Mononuclear cell (primary cell): ENCODE data around the gene PSMC3IP. TPM values are rescaled to one million over a fixed set of nuclear protein-coding genes. Genes with fewer than 3 reads are reported as not detected.

Source experiments
- H3K27me3 ChIP-seq: 2 replicates; pipeline ENCODE4 v1.6.0; 2011; ENCODE audit warnings: low read length, control low read depth; ENCODE audit not compliant: insufficient read depth
- H3K4me1 ChIP-seq: 2 replicates; pipeline ENCODE4 v1.5.1; 2011; ENCODE audit warnings: mild to moderate bottlenecking, low read length, control low read depth; ENCODE audit not compliant: insufficient read depth
- H3K4me3 ChIP-seq: 2 replicates; pipeline ENCODE4 v1.5.1; 2011; ENCODE audit warnings: mild to moderate bottlenecking, low read length, moderate library complexity
- H3K9me3 ChIP-seq: 2 replicates; pipeline ENCODE4 v1.5.1; 2011; ENCODE audit warnings: low read depth, mild to moderate bottlenecking, control low read depth, low read length
- total RNA-seq: library from RNA; depleted of rRNA; stranded (reverse); fragments of >200 nt; gene quantifications from one replicate; pipeline ENCODE4 v1.2.3, GENCODE V29; 2012

The PSMC3IP gene
- total RNA-seq, 1 donor = 1.4 TPM

GRCh38 chr17:42603318-42603717 lies 25.8 kb upstream of the PSMC3IP start:
- Histone ChIP-seq H3K4me3 (no peak overlapping the region), H3K4me1 (peaks cover 42% of the 10 kb centered on the region), H3K9me3 (no peaks in the 10 kb centered on the region), H3K27me3 (no peaks in the 10 kb centered on the region)

- Histone ChIP-seq H3K4me3 (no peak overlapping the region), H3K4me1 (peaks cover 7% of the 10 kb centered on the region), H3K27me3 (no peaks in the 10 kb centered on the region), H3K9me3 (no peaks in the 10 kb centered on the region)
Observed at GRCh38 chr17:42598905-42599304, 21.4 kb upstream of the PSMC3IP start.

GRCh38 chr17:42596386-42596785 lies 18.9 kb upstream of the PSMC3IP start:
- Histone ChIP-seq H3K4me3 (no peak overlapping the region), H3K9me3 (no peaks in the 10 kb centered on the region), H3K4me1 (peaks cover 7% of the 10 kb centered on the region), H3K27me3 (no peaks in the 10 kb centered on the region)

GRCh38 chr17:42591411-42591810 lies 13.9 kb upstream of the PSMC3IP start:
- Histone ChIP-seq H3K4me1 (no peaks in the 10 kb centered on the region), H3K4me3 (no peak overlapping the region), H3K9me3 (no peaks in the 10 kb centered on the region), H3K27me3 (no peaks in the 10 kb centered on the region)

GRCh38 chr17:42590886-42591285 lies 13.4 kb upstream of the PSMC3IP start:
- Histone ChIP-seq H3K4me3 (no peak overlapping the region), H3K9me3 (no peaks in the 10 kb centered on the region), H3K4me1 (peaks cover 2% of the 10 kb centered on the region), H3K27me3 (no peaks in the 10 kb centered on the region)

GRCh38 chr17:42586514-42587230 lies 9.1 kb upstream of the PSMC3IP start:
- Histone ChIP-seq H3K27me3 (no peaks in the 10 kb centered on the region), H3K4me1 (peaks cover 14% of the 10 kb centered on the region), H3K4me3 (no peak overlapping the region), H3K9me3 (no peaks in the 10 kb centered on the region)

- Histone ChIP-seq H3K27me3 (no peaks in the 10 kb centered on the region), H3K4me1 (peaks cover 14% of the 10 kb centered on the region), H3K4me3 (no peak overlapping the region), H3K9me3 (no peaks in the 10 kb centered on the region)
Observed at GRCh38 chr17:42585353-42585752, 7.8 kb upstream of the PSMC3IP start.

- Histone ChIP-seq H3K4me3 (no peak overlapping the region), H3K4me1 (peaks cover 14% of the 10 kb centered on the region), H3K9me3 (no peaks in the 10 kb centered on the region), H3K27me3 (no peaks in the 10 kb centered on the region)
Observed at GRCh38 chr17:42584880-42585279, 7.4 kb upstream of the PSMC3IP start.

GRCh38 chr17:42581744-42582270 lies 4.3 kb upstream of the PSMC3IP start:
- H3K4me3 ChIP-seq = no peak overlapping the region
- no peaks in the 10 kb centered on the region for H3K27me3 ChIP-seq
- H3K9me3 ChIP-seq = no peaks in the 10 kb centered on the region
- peaks cover 34% of the 10 kb centered on the region for H3K4me1 ChIP-seq

- H3K9me3 ChIP-seq = no peaks in the 10 kb centered on the region
- no peak overlapping the region for H3K4me3 ChIP-seq
- H3K4me1 ChIP-seq = peaks cover 26% of the 10 kb centered on the region
- H3K27me3 ChIP-seq = no peaks in the 10 kb centered on the region
Observed at GRCh38 chr17:42579794-42580551, 2.4 kb upstream of the PSMC3IP start.

GRCh38 chr17:42578282-42578869 lies 847 bp upstream of the PSMC3IP start:
- Histone ChIP-seq H3K9me3 (no peaks in the 10 kb centered on the region), H3K4me1 (peaks cover 24% of the 10 kb centered on the region), H3K27me3 (no peaks in the 10 kb centered on the region), H3K4me3 (peak overlapping the region; percentile 52)

- Histone ChIP-seq H3K4me3 (peak overlapping the region; percentile 52), H3K4me1 (peaks cover 27% of the 10 kb centered on the region), H3K9me3 (no peaks in the 10 kb centered on the region), H3K27me3 (no peaks in the 10 kb centered on the region)
Observed at GRCh38 chr17:42577140-42577531, 393 bp downstream of the PSMC3IP start.

GRCh38 chr17:42574463-42574862 lies 3.1 kb downstream of the PSMC3IP start:
- Histone ChIP-seq H3K27me3 (no peaks in the 10 kb centered on the region), H3K4me3 (no peak overlapping the region), H3K9me3 (no peaks in the 10 kb centered on the region), H3K4me1 (peaks cover 30% of the 10 kb centered on the region)

GRCh38 chr17:42573095-42573494 lies 4.4 kb downstream of the PSMC3IP start:
- H3K4me1 ChIP-seq = peaks cover 34% of the 10 kb centered on the region
- no peaks in the 10 kb centered on the region for H3K9me3 ChIP-seq
- no peaks in the 10 kb centered on the region for H3K27me3 ChIP-seq
- no peak overlapping the region for H3K4me3 ChIP-seq
